CD4-positive, alpha-beta T cell treated with Interleukin-10 for 1 hour (primary cell): ENCODE measurements around the gene PTTG1IP.

Source experiments
- DNase-seq: peaks from one replicate; pipeline ENCODE4 v3.0.0-alpha.2; 2020

The PTTG1IP gene

DNA sequence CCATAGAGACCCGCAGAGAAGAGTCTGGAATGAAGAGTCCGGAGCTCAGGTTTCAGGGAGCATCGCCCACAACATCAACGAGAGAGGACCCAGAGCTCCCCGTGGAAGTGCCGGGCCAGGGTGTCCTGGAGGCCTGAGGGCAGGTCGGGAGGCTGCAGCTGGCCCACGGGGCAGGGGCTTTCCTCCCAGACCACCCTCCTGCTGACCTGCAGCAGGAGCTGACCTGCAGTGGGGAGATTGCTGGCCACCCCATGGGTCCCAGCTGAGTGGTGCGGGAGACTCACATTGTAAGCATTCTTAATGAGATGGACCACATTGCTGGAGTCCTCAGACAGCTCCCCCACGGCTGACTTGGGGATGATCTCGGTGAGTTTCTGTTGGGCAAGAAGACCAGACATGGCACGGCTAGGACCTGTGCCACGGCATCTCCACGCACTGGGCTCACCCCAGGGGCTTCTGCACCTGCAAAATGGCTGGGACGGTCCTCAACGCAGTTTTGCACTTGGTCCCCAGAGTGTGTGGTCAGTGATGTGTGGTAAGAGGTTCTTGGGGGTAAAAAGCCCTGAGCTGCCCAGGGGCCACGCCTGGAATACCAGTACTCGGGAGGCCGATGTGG lies 21.3 kb upstream of the PTTG1IP start:
- no peak for DNase-seq

DNA sequence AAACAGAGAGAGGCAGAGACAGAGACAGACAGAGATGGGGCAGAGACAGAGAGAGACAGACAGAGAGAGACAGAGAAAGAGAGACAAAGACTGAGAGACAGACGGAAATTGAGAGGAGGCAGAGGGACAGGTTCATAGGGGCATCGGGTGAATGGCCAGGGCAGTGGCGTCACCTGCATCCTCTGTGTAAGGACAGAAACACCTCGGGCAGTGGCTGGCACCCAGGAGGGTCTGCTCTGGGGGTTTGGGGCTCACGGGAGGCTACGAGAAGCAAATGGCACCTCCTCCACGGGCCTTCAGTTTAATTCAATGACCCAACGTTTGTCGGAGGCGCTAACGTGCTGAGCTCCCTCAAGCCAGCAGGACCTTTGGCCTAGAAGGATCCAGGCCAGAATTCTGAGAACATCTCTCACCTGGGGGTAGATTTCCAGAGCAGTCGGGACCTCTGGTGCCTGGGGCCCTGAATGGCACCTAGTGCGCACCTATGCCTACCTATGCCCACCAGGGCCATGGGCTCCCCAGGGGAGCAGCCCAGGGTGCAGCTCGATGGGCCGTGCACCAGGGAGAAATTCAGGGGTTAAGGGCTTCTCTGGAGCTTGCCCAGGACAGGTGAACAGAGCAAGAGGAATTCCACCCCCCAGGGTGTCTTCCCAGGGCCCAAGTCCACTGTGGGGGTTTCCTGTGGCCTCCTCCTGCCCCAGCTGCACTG lies 20.6 kb upstream of the PTTG1IP start:
- no peak for DNase-seq

DNA sequence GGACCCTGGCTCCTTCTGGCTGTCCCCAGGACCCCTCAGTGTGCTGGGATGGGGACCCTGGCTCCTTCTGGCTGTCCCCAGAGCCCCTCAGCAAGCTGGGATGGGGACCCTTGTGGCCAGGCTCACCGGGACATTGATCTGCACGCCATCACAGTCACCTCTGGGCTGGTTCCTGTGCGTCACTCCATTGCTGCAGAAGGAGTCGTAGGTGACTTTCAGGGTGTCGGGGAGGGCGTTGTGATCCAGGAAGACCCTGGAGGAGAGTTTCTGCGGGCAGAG lies 19.7 kb upstream of the PTTG1IP start:
- no peak for DNase-seq

DNA sequence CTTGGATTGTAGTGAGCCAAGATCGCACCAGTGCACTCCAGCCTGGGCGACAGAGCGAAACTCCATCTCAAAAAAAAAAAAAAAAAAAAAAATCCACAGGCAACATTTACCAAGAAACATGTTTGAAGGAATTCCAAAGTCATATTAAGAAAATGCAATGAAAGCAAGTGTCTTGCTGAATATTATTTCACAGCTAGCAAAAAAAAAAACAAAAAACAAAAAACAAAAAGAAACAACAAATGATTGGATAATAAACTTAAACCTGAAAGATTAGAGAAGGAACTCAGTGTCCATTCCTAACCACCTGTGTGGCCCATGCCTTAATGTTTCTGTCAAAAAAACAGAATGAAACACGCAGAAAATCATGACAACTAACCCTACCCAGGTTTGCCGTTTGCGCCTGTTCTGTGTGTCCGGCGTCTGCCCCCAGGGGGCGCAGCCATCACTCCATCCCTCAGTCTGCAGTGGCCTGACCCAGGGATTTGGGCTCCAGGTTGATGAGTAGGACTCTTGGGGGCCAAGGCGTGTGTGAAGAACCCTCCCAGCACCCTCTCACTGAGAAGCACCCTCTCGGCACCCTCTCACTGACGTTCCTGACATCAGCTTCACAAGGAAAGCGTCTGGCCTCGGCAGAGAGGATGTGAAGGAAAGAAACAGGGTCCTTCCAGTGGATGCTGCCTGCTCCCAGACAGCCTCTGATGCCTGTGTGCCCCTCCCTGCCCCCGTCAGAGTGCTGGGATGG lies 19.2 kb upstream of the PTTG1IP start:
- DNase-seq = peak; percentile 82

DNA sequence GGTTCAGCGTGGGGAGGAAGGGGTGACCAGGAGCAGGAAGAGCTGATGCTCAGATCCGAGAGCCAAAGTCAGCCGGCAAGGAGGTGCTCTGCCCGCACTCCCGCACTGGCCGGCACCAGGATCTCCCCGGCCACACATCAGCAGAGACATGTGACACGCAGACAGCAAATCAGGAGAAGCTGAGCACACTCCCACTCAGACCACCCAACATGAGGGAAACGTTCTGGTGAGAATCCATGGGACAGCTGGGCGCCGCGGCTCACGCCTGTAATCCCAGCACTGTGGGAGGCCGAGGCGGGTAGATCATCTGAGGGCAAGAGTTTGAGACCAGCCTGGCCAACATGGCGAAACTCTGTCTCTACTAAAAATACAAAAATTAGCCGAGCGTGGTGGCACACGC lies 18.6 kb upstream of the PTTG1IP start:
- no peak for DNase-seq

DNA sequence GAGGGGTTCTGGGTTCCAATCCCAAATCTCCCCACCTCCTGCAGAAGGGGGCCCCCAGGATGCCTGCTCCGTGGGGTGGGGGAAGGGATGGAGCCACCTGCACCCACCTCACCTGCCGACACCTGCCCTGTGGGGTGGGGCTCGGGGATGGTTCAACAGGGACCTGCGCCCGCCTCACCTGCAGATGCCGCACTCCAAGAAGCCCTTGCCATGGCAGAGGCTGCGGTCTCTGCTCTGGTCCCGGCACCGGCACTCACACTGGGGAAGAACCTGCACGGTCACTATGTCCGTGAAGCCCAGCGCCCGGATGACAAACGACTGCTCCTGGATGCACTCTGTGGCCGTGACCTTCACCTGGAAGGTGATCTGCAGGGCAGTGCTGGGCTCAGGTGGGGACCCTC lies 18.1 kb upstream of the PTTG1IP start:
- no peak for DNase-seq

DNA sequence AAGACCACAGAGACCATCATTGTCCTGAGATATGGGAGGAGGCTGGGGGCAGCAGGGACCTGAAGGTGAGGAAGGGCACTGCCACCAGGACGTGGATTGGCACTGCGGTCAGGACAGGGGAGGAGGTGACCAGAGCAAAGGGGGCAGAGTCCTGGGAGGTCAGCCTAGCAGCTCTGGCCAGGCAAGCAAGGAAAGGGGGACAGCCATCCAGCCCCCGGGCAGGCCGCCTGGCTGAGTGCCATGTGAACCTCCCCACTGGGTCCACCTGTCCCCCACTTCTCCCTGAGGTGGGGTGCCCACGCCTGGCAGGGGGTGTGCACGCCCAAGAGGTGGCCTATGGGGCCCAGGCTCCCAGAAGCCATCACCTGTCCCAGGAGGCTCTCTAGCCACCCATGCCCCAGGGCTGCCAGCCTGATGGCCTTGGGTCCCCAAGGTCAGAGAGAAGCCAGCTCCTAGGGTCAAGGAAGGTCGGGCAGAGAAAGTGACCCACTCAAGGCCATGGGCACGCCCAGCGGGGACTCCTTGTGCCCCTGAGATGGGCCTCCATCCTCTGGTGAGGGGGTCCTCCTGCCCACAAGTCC lies 17.6 kb upstream of the PTTG1IP start:
- DNase-seq = no peak

DNA sequence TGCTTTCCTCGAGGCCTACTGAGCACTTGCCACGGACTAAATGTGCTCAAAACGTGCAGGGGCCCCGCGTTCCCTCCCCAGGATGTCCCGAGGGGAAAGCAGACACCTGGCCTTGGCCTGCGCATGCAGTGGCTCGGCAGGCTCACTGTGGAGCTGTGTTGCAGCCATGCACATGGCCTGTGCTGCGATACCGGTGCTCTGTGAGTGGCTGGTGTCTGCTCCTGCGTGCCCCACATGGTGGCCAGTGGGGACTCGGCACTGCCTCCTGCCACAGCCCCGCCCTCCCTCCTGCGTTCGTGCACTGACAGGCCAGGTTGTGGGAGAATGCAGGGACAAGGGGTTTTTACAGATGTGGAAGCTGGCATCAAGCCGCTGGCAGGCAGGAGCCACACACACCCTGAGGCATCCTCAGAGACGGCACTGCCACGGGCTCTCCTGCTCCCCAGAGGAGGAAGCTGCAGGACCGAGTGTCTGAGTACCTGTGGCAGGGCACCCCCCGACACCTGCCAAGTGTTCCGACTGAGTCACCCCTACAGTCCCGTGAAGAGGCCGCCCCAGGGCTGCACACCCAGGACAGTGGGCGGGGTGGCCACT lies 16.9 kb upstream of the PTTG1IP start:
- DNase-seq = no peak

DNA sequence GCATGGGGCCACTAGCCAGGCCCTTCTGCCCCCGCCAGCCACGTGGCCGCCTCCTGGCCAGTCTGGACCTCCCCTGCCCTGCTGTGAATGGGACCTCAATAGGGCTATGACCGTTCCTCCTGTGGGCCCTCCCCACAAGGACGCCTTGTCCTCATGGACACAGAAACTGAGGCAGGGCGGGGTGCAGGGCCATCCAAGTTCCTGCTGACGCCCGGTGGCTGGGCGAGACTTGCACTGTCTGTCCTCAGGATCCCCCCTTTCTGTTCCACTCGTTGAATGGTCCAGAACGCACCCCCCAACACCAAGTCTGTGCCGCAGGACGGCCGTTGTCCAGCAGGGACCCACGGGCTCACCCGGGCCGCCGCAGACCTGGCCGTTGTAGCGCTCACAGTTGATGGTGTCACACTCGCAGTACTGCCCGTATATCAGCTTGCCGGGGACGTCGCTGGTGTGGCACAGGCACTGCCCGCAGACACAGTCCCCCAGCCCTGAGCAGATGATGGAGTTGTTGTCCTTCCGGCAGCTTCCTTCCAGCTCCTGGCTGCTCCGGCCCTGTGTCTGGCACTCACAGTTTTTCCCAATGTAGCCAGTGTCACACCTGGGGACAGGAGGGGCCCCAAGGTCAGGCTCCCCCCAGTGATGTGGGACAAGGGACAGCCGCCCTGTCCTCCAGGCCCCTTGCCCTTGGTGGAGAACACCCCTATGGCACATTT lies 16.3 kb upstream of the PTTG1IP start:
- no peak for DNase-seq

DNA sequence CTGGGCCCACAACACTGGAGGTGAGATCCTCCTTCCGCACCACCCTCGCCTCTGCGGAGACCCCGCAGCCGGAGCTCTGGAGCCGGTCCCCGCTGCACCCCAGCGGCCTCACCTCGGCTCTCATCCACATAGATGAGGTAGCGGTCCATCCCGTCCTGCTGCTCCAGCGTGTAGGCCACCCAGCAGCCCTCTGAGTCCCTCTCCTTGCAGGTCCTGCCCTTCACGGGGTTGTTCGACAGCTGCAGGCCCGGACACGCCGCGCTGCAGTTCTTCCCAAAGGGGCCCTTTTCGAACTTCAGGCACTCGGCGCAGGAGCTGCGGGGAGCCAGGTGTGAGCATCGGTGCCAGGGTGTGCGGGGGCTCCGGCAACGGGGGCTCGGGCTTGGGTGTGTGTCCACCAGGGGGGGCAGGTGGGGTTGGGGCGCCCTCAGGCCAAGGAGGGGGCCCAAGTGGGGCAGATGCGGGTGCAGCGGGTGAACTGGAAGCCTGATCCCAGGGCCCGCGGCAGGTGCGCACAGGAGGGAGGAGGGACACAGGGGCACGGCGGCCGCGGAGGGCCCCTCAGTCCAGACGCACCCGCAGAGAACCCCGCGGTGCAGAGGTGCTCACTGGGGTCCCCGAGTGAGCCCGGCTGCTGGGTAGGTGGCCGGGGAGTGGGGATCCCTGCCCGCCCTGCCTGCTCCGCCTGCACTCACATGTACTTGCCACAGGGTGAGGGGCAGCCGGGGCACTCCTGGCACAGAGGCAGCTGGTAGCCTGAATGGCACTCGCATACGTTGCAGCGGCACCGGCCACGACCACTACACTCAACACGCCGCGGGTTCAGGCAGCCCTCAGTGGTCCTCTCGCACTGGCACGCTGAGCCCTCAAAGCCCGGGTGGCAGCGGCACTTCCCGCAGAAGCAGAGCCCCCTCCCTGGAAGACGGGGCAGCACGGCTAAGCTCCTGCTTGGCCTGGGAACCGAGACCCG lies 15.4 kb upstream of the PTTG1IP start:
- no peak for DNase-seq

DNA sequence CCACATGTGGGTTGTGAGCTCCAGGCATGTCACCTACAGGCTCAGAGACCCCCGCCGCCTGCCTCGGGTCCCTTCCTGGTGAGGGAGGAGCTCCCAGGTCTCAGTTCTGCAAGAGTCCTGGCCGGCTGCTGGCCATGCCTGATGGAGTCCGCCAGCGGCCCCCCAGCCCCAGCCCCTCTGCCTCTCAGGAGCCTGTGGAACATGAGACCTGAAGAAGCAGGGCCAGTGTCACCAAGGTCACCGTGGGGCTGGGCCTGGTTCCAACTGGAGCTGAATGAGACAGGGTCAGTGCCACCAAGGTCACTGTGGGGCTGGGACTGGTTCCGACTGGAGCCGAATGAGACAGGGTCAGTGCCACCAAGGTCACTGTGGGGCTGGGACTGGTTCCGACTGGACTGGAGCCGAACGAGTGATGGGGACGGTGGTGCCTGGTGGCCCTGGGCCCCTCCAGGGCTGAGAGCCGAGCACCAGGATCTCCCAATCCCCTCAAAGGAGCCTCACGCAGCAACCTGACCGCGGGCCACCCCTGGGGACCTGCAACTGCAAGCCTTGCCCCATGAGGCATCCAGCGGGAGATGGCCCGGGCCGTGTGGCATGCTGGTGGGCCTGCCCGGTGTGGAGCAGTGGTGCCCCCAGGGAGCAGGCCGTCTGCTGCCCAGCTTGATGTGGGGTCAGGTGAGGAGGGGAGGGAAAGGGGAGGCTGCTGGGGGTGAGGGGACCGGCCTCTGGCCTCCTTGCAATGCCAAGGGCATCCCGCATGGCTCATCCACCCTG lies 14.5 kb upstream of the PTTG1IP start:
- no peak for DNase-seq

DNA sequence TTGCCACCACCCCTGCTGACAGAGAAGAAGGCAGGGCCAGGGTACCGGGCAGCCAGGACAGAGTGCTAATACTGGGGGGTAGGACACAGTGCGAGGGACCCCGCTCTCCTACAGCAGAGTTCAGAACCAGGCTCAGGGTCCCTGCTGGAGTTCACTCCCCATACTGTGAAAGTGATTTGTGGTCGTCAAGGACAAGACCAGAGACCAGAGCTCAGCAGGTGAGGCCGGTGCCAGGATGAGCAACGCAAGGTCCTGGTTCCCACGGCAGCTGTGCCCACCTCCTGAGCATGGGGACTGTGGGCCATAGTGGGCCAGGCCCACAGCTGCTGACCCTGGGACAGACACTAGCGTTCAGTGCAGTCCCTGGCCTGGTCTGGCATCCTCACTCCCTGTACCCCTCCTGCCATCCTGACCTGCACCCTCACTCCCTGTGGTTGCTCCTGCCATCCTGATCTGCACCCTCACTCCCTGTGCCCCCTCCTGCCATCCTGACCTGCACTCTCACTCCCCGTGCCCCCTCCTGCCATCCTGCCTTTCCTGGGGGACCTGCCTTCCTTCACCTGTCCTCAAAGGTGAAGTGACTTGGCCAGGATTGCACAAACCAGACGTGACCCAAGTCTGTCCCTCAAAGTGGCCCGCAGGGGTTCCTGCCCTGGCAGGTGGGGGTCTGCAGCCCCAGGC lies 13.8 kb upstream of the PTTG1IP start:
- no peak for DNase-seq

DNA sequence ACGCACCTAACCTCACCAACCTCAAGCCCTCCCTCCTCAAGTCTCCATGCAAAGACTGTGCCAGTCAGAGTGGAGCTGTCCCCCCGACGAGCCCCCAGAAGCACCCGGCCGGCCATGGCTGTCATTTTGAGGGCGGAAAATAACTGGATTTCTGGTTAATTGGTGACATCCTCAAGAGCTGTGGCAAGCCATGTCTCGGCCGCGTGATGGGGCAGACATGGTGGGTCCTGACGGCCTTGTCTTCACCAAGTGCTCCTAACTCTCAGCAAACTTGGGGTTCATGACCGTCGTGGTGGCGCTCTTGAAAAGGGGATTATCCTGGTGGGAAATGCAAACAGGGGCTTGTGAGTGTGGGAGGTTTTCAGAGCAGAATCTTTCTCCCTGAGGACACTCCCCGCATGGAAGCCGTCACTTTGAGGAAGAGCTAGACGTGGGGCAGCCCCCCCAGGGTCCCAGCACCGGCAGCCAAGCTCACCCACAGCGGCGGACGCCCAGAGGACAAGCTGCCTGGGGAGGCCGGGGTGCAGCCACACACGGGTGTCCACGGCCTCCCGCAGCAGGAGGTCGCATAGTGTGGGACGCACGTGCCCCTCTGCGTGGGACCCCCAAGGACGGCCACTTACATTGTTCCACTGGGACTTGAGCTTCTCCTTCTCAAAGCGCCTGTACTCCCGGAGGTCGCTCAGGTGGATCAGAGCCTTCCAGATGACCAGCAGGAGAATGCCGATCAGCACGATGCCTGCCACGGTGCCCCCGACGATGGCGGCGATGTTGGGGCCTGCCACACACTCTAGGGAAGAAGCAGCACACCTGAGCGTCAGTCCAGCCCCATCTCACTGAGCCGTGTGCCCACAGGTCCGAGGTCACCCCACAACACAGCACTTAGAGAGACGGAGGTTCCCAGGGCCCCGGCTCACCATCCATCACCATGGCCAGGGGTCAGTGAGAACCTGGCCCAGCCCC lies 12.9 kb upstream of the PTTG1IP start:
- no peak for DNase-seq

DNA sequence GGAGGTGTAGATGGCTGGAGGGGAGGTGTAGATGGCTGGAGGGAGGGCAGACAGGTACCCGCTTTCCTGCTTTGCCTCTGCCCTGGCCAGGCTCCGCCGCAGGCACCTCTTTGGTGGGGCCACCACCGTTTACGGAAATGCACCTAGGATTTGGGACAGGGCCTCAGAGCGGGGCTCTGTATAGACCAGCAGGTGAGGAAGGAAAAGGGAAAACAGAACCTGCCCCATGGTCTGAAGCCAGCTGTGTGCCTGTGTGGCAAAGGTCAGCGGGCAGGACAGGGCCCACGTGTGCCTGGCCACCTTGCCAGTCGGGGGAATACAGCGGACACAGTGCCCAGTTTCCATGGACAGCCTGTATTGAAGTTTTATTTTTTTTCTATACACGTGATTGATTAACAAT lies 12.1 kb upstream of the PTTG1IP start:
- no peak for DNase-seq

DNA sequence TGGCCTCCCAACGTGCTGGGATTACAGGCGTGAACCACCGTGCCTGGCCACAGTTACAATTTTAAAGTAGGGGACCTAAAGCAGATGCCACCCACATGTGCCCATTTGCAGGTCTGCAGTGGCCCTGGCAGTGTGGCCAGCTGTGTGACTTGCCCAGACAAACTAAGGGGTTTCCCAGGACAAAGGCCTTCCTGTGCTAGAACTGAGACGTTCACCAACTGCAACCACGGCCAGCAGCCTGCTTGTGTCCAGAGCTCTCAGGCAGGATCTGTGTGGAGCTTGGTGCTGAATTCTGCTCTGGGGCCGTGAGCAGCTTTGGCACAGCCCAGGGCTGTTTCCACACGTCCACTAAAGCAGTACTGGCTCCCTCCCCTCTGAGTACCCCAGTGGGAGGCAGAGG lies 10.6 kb upstream of the PTTG1IP start:
- no peak for DNase-seq

DNA sequence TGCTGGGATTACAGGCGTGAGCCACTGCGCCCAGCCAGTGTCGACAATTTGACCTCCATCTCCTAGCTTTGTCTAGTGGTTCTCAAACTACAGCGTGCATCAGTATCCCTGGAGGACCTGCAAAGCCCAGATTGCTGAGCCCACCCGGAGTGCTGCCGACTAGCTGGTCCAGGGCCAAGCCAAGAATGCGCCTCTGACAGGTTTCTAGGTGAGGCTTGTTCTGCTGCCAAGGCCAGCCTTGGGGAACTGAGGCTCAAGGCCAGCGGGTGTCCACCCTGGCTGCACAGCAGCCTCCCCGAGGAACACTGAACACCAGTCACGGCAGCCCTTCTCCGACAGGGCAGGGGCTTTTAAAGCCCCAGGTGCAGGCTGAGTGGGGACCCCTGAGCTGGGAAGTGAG lies 9.8 kb upstream of the PTTG1IP start:
- DNase-seq = no peak

DNA sequence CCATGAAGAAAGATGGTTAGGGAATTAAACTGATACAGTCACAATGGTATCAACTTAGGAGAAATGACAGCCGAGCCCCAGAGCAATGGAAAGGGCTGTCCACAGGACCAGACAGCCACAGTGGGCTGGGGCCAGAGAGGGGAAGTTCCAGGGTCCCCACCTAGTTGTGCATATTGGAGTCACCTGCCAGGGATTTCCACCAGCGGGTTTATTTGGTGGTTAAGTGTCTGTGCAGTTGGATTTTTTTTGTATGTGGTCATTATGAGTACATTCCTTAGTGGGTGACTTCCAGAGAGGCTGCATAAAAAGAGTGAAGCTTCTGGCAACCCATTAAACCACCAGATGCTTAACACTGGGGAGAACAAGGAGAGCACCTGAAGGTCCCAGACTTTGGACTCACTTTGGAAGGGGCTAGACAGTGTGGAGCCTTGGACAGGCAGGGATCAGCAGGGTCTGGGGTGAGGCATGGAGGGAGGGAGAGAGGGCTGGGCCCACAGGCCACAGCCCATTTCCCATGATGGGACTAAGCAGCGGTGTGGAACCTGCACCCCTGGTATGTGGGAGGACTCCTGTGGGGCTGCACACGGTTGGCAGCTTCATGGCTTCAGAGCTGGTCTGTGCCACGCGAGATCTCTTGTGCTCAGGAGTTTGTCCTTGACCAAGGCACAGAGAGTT lies 7.8 kb upstream of the PTTG1IP start:
- DNase-seq = peak; percentile 29

DNA sequence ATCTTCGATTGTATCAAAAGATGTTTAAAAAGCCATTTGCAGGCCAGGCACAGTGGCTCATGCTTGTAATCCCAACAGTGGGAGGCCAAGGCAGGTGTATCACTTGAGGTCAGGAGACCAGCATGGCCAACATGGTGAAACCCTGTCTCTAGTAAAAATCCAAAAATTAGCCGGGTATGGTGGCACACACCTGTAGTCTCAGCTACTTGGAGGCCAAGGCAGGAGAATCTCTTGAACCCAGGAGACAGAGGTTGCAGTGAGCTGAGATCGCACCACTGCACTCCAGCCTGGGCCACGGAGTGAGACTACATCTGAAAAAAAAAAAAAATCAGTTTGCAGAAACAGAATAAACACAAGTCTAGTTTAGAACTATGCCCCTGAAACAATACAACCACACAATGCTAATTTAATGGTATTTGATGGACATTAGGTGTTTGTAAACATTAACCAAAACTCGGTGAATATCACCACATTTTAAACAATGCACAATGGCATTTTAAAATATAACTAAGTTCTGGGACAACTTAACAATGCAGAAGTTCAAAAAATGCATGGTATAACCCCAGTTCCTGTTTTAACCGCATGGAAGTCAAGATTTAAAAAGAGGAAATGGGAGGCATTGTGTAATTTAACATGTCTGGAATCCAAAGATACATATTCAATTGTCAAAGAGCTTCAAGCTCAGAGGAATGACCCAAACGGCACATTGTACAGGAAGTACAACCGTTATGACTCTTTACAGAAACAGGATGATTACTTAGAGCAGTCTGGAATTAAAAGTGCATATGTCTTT lies 7.1 kb upstream of the PTTG1IP start:
- peak; percentile 19 for DNase-seq
